ENCODE results near the gene ZNF106.

The ZNF106 gene

GRCh38 chr15:42490671-42491538 lies at the start of gene ZNF106:
Gene ZNF106 (minus strand): TSS chr15:42491141. CDS start chr15:42472289, 18,852 bp downstream.
- peak; percentile 85 for DNase-seq

- DNase-seq = no peak
These were observed 42.3 kb upstream of the ZNF106 start for GRCh38 chr15:42533246-42533645.

DNA sequence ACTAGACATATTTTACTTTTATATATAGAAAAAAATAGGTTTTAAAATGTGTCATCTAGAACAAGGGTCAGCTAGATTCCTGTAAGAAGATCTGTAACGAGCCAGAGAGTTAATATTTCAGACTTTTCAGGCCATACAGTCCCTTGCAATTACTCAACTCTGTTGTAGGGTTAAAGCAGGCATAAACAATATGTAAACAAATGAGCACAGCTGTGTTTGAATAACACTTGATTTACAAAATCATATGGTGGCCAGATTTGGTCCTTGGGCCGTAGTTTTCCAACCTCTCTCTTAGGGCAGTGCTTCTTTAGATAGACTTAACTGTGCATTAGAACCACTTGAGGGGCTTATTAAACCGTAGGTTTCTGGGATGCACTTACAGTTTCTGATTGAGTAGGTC lies 38.0 kb upstream of the ZNF106 start:
- no peak for DNase-seq

DNA sequence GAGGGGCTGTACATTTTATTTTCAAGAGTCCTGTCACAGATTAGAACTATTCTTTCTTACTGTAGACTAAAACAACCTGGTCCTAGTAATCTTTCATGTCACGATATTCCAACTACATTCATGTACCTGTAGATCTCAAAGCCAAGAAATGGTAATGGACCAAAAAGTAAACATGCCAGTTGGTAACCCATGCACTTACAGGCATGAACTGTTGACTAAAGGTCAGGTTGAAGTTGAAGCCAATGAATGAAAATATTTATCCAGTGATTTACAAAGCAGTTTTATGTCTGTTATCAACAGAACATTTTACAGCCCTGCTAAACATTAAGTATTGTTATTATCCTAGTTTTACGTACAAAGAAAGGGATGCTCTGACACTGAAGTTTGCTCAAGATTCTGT lies 32.4 kb upstream of the ZNF106 start:
- no peak for DNase-seq

GRCh38 chr15:42511007-42511391 lies 20.1 kb upstream of the ZNF106 start:
- no peak for DNase-seq

GRCh38 chr15:42510258-42511006 lies 19.5 kb upstream of the ZNF106 start:
- no peak for DNase-seq

DNA sequence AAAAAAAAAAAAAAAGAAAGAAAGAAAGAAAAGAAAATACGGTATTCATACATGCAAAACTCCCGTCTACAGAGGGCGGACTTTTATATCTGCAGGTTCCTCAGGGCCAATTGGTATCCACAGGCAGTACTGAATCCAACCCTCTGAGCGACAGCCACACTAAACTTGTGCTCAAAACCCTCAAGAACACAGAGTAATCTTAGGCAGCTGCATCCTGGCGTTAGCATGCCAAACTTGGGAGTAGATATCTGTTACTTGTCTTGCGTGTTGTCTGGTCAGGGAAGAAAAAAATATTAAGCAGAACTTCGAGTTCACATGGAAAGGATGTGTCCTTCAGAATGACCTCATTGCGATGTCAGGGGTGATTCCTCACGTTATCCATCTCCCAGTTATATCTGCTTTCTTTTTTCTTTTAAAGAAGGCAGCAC lies 17.3 kb upstream of the ZNF106 start:
- DNase-seq = no peak

- DNase-seq = no peak
These were observed 16.6 kb upstream of the ZNF106 start for GRCh38 chr15:42507514-42507913.

DNA sequence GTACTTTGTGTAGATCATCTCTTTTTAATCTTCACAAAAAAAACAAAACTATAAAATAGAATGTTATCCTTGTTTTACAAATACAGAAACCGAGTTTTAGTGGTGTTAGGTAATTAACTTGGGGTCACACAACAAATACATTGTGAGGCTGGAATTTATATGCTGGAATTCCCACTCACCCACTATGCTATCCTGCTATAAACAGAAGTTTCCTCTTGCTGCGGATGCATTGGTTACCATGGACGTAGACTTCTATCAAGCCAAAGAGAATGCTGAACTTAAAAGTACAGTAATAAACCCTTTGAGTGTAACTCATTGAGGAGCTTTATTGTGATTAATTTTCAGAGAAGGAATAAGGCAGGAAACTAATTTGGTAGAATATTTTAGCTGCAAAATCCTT lies 13.7 kb upstream of the ZNF106 start:
- no peak for DNase-seq

GRCh38 chr15:42503825-42504224 lies 12.9 kb upstream of the ZNF106 start:
- no peak for DNase-seq

DNA sequence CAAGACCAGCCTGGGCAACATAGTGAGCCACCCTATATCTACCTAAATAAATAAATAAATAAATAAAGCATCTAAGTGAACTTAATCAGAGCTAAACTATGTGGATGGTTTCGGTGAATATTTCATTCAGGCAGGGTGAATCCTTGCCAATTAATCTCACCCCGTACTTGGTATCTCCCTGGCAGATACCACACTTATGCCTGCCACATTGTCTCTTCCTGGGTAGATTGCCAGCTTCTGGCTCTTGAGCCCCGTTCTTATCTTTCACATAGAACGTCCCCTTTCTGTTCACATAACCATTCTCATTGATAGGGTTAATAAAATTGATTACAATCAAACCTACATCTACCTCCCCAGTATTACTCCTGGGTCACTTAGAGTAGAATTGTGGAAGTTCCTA lies 11.5 kb upstream of the ZNF106 start:
- DNase-seq = no peak

DNA sequence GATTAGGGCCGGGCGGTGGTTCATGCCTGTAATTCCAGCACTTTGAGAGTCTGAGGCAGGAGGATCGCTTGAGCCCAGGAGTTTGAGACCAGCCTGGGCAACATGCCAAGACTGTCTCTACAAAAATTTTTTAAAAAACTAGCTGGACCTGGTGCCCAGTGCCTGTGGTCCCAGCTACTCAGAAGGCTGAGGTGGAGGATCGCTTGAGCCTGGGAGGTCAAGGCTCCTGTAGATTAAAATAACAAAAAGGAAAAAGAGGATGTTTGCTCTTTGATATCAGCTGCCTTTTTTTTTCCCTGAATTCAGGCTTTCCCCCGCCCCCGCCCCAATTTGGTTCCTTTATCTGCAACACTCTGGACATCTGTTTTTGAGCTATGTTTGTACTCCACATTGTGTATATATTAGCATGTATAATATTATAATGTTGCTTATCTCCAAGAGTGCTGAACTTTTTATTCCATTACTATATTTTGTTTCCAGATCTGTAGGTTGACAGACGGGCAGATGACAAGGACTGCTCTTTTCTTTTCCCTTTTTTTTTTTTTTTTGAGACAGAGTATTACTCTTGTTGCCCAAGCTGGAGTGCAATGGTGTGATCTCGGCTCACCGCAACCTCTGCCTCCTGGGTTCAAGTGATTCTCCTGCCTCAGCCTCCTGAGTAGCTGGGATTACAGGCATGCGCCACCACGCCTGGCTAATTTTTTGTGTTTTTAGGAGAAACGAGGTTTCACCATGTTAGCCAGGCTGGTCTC lies 9.1 kb upstream of the ZNF106 start:
- DNase-seq = no peak

- no peak for DNase-seq
These were observed 7.5 kb upstream of the ZNF106 start for GRCh38 chr15:42498212-42499068.

DNA sequence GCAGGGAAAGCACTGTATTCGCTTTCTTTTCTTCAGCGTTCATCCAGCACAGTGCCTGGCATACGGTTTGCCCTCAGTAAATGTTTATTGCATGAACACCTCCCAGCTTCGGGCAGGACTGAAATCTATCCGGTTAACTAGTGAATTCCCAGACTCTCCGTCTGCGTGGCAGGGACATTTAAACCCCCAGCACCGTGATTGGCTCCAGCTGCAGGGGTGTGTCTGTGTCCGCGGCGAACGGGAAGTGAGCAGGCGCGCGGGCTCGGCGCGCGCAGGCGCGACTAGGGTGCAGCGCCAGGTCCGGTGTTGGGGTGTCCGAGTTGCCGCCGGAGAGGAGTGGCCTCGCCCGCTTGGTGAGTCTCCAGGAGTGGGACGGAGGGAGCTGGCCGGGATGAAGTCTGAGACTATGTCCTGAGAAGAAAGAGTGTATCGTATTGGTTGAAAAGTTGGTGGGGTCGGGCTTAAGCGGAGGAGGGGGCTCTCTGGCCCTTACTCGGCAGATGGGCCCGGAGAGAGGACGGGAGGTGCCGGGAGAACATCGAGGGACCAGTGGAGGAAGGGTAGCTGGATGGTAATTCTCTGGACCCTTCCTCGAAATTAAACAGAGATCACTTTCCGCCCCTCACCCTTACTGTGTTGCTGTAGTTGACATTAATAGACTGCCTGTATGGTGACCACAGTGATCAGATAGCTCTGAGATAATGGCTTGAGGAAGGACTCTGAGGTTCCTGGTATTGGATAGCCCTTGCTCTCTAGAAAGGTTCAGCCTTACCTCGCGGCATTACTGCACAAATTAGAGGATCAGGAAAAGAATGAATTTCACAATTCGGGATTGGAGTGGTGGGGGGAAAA lies 4.6 kb upstream of the ZNF106 start, which contains the start of gene SNAP23:
SNAP23 (plus strand) TSS at position 274 of the 852 bp plus-strand sequence. CDS start 16,213 bp downstream, outside the sequence.
- peak; percentile 88 for DNase-seq

GRCh38 chr15:42494998-42495360 lies 4.0 kb upstream of the ZNF106 start:
- DNase-seq = no peak

- DNase-seq = no peak
These were observed 2.7 kb upstream of the ZNF106 start for GRCh38 chr15:42493679-42494078.

DNA sequence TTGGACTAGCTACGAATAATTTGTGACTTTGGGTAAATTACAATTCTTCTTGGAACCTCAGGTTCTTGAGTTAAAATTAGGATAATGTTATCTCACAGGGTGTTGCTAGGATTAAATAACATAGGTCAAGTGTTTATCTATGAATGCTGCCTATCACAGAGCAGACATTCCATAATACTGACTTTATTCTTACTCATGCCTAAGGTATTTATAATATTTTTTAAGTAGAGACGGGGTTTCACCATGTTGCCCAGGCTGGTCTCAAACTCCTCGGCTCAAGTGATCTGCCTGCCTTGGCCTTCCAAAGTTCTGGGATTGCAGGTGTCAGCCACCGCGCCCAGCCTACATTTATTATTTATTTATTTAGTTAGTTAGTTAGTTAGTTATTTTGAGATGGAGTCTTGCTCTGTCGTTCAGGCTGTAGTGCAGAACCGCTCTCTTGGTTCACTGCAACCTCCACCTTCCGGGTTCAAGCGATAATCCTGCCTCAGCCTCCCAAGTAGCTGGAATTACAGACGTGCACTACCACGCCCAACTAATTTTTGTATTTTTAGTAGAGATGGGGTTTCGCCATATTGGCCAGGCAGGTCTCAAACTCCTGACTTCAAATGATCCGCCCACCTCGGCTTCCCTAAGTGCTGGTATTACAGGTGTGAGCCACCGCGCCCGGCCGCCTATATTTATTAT lies 741 bp upstream of the ZNF106 start:
- no peak for DNase-seq

- DNase-seq = no peak
These were observed 660 bp downstream of the ZNF106 start for GRCh38 chr15:42490291-42490670.

GRCh38 chr15:42483677-42484076 lies 7.3 kb downstream of the ZNF106 start:
- DNase-seq = no peak

DNA sequence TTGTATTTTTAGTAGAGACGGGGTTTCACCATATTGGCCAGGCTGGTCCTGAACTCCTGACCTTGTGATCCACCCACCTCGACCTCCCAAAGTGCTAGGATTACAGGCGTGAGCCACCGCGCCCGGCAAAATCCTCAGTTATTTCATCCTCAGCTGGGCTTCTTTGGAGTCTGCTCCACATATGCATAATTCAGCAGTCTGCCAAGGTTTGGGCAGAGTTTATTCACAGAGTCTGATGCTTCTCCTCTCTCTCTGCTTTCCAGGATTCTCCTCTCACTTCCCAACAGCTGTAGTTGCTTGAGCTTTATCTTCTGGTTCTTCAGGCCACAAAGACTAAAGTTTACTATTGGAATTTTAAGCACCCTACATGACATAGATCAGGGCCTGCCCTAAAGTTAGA lies 8.2 kb downstream of the ZNF106 start:
- no peak for DNase-seq

GRCh38 chr15:42474827-42475226 lies 16.1 kb downstream of the ZNF106 start:
- no peak for DNase-seq

Measured in NK-92 treated with Interleukin-12 subunit alpha and Interleukin-12 subunit beta, amount 100 ng/mL, for 24 hours (cell line).